ENCODE results near the gene POLG.
A peak's percentile ranks its signal among the peaks of the same experiment; 100 is the strongest.

The POLG gene

GRCh38 chr15:89358755-89359439 is 24.3 kb upstream of the POLG start:
- DNase-seq (ENCODE audit: low read depth, low spot score): no peak
- H3K27ac ChIP-seq: no peak overlapping the region

- no peak for DNase-seq (ENCODE audit: low read depth, low spot score)
- H3K27ac ChIP-seq: no peak overlapping the region
Measured at GRCh38 chr15:89358435-89358754, 23.8 kb upstream of the POLG start.

- no peak for DNase-seq (ENCODE audit: low read depth, low spot score)
- H3K27ac ChIP-seq: no peak overlapping the region
Measured at GRCh38 chr15:89356634-89357298, 22.1 kb upstream of the POLG start.

GRCh38 chr15:89353991-89354390 is 19.4 kb upstream of the POLG start:
- no peak for DNase-seq (ENCODE audit: low read depth, low spot score)
- no peak overlapping the region for H3K27ac ChIP-seq

GRCh38 chr15:89352476-89352875 is 17.9 kb upstream of the POLG start:
- no peak for DNase-seq (ENCODE audit: low read depth, low spot score)
- H3K27ac ChIP-seq: no peak overlapping the region

GRCh38 chr15:89349206-89349558 is 14.6 kb upstream of the POLG start:
- DNase-seq (ENCODE audit: low read depth, low spot score): no peak
- H3K27ac ChIP-seq: no peak overlapping the region

- no peak overlapping the region for H3K27ac ChIP-seq
- DNase-seq (ENCODE audit: low read depth, low spot score): no peak
Measured at GRCh38 chr15:89346516-89347231, 12.1 kb upstream of the POLG start.

- DNase-seq (ENCODE audit: low read depth, low spot score): no peak
- H3K27ac ChIP-seq: no peak overlapping the region
Measured at GRCh38 chr15:89345248-89345647, 10.6 kb upstream of the POLG start.

- DNase-seq (ENCODE audit: low read depth, low spot score): no peak
- H3K27ac ChIP-seq: no peak overlapping the region
Measured at GRCh38 chr15:89342840-89343239, 8.2 kb upstream of the POLG start.

- no peak for DNase-seq (ENCODE audit: low read depth, low spot score)
- no peak overlapping the region for H3K27ac ChIP-seq
Measured at GRCh38 chr15:89341316-89342005, 6.8 kb upstream of the POLG start.

GRCh38 chr15:89340573-89340972 is 5.9 kb upstream of the POLG start:
- H3K27ac ChIP-seq: no peak overlapping the region
- no peak for DNase-seq (ENCODE audit: low read depth, low spot score)

- DNase-seq (ENCODE audit: low read depth, low spot score): no peak
- H3K27ac ChIP-seq: no peak overlapping the region
Measured at GRCh38 chr15:89338036-89338435, 3.4 kb upstream of the POLG start.

- H3K27ac ChIP-seq: peak overlapping the region; percentile 82
- no peak for DNase-seq (ENCODE audit: low read depth, low spot score)
Measured at GRCh38 chr15:89335298-89336041, 846 bp upstream of the POLG start.

GRCh38 chr15:89333959-89334509 is 590 bp downstream of the POLG start:
- peak overlapping the region; percentile 82 for H3K27ac ChIP-seq
- no peak for DNase-seq (ENCODE audit: low read depth, low spot score)

GRCh38 chr15:89333011-89333860 is 1.4 kb downstream of the POLG start:
- no peak overlapping the region for H3K27ac ChIP-seq
- DNase-seq (ENCODE audit: low read depth, low spot score): no peak

- no peak overlapping the region for H3K27ac ChIP-seq
- DNase-seq (ENCODE audit: low read depth, low spot score): no peak
Measured at GRCh38 chr15:89332446-89332845, 2.2 kb downstream of the POLG start.

- H3K27ac ChIP-seq: no peak overlapping the region
- DNase-seq (ENCODE audit: low read depth, low spot score): no peak
Measured at GRCh38 chr15:89330881-89331595, 3.6 kb downstream of the POLG start.

GRCh38 chr15:89330119-89330518 is 4.5 kb downstream of the POLG start:
- no peak for DNase-seq (ENCODE audit: low read depth, low spot score)
- no peak overlapping the region for H3K27ac ChIP-seq
